Left colon (tissue), 2 donors: ENCODE data around the gene ARVCF. TPM values are rescaled to one million over a fixed set of nuclear protein-coding genes. Genes with fewer than 3 reads are reported as not detected.

Source experiments
- ATAC-seq: fragments of 200-7000 bp; cut with Tn5 transposase; one replicate; pipeline ENCODE4 v1.9.1; 2020; ENCODE audit warnings: mild to moderate bottlenecking, moderate library complexity
- DNase-seq, 2 donors: peaks; one replicate each; pipeline ENCODE4 v3.0.0-alpha.2; 2020
- intact Hi-C, 2 donors: fragments of 100-400 bp; cut with DNase I in 1 of 2; cut with micrococcal nuclease in 1 of 2; formaldehyde crosslinking; loops; one replicate each; pipeline versions ENCODE4 v1.11.2 to v1.14.0; 2022; cut with DNase I, micrococcal nuclease
- long read RNA-seq: library from polyadenylated mRNA; unstranded; transcript quantifications from one replicate; pipeline ENCODE4 v2.0.0, GENCODE V29; 2021
- total RNA-seq, 2 donors: library from RNA; stranded (reverse); fragmentation: NEBNext Ultra II Directional; extraction: Animal tissue kit (Norgen Biotek cat#: 25700); gene quantifications; one replicate each; pipeline ENCODE4 v1.2.1, GENCODE V29; 2021
- donor health status: DM: no; HTN: no; CAD: no.
- donor health status: DM: yes; HTN: yes; CAD: no.

The ARVCF gene, protein sequence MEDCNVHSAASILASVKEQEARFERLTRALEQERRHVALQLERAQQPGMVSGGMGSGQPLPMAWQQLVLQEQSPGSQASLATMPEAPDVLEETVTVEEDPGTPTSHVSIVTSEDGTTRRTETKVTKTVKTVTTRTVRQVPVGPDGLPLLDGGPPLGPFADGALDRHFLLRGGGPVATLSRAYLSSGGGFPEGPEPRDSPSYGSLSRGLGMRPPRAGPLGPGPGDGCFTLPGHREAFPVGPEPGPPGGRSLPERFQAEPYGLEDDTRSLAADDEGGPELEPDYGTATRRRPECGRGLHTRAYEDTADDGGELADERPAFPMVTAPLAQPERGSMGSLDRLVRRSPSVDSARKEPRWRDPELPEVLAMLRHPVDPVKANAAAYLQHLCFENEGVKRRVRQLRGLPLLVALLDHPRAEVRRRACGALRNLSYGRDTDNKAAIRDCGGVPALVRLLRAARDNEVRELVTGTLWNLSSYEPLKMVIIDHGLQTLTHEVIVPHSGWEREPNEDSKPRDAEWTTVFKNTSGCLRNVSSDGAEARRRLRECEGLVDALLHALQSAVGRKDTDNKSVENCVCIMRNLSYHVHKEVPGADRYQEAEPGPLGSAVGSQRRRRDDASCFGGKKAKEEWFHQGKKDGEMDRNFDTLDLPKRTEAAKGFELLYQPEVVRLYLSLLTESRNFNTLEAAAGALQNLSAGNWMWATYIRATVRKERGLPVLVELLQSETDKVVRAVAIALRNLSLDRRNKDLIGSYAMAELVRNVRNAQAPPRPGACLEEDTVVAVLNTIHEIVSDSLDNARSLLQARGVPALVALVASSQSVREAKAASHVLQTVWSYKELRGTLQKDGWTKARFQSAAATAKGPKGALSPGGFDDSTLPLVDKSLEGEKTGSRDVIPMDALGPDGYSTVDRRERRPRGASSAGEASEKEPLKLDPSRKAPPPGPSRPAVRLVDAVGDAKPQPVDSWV
- 10 to 100 TPM; 12.2 to 13.0 TPM for total RNA-seq
- long read RNA-seq, partial matches to known transcripts = 3 of 5 reads
- long read RNA-seq, other reads (novel, unspliced or antisense) = 2 of 5 reads

DNA sequence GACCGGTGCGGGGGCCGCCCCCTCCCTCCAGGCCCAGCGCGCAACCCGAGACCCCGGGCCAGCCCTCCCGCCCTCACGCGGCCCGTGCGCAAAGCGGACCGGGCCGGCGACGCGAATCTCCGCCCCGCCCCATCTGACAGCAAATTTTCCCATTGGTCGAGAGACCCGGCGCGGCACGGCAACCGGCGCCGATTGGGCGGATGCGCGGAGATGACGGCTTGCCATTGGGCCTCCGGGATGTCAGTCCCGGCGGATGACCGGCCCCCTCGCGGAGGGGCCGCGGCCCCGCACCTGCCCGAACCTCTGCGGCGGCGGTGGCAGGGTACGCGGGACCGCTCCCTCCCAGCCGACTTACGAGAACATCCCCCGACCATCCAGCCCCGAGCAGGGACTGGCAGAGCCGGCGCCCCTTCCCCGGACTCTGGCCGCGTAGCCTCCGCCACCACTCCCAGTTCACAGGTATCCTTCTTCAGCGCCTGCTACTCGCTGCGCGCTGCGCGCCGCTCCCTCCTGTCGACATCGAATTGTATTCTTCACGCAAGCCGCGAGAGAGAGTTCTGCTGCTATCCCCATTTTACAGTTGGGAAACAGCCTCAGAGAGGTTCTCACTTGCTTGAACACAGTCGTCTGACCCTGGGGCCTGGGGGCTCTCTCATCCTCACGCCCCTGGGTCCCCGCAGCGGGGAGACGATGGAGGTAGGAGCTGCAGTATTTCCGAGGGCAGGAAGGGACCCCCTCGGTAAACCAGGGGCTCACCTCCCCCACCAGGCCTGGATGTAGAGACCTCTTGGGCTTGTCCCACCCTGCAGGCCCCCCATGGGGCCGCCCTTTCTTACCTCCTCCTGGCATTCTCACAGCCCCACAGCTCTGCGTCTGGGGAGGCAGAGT, at the start of gene ARVCF:
ARVCF (minus strand) TSS at position 90 of the 888 bp plus-strand sequence. CDS start 26,029 bp downstream, outside the sequence.
- DNase-seq (peak; percentile 90 to 93), ATAC-seq (peak; percentile 68)
- intact Hi-C loops = loop anchor here in 1 of 2 donors (10.0 kb wide), 1 partner anchor 52 kb away; no protein-coding TSS in a partner anchor

DNA sequence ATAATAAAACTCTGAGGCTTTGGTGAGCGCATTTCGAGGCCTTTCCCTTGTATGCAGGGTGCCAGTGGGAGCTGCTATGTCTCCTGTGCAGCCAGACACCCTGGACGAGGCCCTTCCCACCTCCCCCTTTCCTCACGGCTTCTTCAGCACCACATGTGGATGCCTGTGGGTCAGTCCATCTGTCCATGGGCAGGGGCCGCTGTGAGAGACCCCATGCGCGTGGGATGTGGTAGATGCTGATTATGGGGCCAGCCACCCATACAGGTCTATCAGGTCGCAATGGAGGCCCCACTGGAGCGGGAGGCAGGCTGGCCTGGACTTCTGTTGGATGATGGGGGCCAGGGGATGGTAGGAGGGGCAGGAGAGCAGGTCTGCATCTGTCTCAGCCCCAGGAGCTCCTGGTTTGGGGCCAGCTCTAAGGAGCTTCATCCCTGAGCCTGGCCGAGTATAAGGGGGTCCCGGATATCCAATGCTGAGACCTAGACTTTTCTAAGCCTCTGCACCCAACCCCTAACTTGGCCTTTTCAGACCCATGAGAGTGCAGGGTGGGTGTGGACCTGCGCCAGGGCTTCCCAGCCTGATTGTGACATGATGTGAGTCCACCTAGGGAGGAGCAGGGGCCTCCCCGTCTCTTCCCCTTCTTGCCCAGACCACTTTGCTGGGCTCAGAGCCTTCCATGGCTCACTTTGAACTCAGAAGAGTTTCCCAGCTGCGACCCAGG, 49.4 kb upstream of the ARVCF start:
- intact Hi-C loops = no loop called here
- ATAC-seq = no peak
- no peak for DNase-seq

DNA sequence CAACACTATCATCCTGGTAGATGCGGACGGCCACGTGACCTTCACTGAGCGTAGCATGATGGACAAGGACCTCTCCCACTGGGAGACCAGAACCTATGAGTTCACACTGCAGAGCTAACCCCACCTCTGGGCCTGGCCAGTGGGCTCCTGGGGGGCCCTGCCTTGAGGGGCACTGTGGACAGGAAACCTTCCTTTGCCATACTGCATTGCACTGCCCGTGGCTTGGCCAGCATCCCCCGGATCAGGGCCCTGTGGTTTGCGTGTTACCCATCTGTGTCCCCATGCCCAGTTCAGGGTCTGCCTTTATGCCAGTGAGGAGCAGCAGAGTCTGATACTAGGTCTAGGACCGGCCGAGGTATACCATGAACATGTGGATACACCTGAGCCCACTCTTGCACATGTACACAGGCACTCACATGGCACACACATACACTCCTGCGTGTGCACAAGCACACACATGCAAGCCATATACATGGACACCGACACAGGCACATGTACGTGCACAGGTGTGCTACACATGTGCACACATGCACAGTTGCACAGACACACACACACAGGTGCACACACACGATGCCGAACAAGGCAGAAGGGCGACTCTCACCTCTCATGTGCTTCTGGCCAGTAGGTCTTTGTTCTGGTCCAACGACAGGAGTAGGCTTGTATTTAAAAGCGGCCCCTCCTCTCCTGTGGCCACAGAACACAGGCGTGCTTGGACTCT, 48.1 kb upstream of the ARVCF start:
- ATAC-seq = no peak
- DNase-seq = no peak
- intact Hi-C loops = no loop called here

- no peak for DNase-seq
- ATAC-seq = no peak
- intact Hi-C loops = no loop called here
These were observed 47.5 kb upstream of the ARVCF start for GRCh38 chr22:20064140-20064480.

DNA sequence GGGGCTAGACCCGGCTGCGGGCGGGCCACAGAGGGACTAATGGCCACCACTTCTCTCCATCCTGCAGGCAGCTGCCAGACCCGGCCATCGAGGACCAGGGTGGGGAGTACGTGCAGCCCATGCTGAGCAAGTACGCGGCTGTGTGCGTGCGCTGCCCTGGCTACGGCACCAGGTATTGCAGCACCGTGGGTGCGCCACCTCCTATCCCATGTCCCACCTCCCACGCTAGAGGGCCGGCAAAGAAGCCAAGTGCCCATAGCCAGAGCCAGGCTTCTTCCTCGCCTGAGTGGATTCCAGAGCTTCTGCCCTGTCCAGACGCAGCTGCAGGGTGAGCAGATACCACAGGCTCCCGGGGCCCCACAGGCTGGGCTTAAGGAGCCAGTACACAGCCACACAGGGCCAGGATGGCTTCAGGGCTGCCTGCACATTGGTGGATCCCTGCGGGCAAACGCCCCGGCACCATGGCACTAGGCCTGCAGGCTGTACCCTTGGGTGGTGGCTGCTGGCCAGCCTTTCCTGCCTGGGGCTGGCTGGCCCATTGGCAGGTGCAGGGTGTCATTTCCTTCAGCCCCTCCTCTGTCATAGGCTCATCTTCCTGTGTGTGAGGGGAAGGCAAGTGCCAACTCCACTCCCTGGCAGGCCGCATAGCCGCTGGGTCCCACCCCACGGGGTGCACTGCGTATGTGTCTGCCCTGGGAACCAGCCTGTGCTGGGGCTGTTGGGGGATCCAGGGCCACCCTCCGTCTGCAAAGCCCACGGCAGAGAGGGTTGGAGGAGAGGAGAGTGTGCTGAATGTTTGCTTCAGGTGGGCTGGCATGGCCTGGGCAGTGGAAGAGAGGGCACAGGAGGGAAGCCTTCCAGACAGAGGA, 46.9 kb upstream of the ARVCF start:
- intact Hi-C loops = no loop called here
- no peak for DNase-seq
- ATAC-seq = peak; percentile 7

- intact Hi-C loops = no loop called here
- DNase-seq (no peak), ATAC-seq (no peak)
These were observed 46.1 kb upstream of the ARVCF start for GRCh38 chr22:20062766-20063083.

DNA sequence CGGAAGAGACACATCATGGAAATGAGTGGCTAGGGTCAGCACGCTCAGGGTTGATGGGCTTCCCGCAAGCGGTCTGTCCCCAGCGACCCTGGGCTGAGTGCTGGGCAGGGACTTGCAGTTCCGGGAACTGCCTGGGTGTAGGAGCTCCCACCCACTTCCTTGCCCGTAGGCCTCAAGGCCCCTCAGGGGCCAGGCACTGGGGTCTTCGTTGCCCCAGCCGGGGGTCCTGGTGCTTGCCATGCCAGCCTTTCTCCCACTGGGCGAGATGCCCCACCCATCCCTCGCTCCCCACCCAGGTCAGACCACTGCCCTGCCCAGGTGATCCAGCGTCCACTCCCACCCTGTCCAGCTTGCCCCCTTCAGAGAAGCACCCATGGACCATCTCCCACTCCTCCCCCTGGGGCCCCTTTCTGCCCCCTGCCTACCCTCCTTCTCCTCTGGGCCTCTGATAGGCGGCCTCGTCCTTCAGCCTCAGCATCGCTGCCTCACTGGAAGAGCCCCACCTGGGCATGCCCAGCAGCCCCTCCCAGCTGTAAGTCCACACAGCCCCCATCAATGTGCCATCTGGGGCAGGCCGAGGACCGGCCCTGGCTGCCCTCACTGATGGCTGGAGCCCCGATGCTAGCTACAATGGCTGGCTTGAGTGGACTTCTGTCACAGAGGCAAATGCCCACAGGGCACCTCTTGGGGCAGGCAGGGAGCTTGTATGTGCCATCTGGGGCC, 45.6 kb upstream of the ARVCF start:
- DNase-seq (no peak), ATAC-seq (no peak)
- intact Hi-C loops = no loop called here

DNA sequence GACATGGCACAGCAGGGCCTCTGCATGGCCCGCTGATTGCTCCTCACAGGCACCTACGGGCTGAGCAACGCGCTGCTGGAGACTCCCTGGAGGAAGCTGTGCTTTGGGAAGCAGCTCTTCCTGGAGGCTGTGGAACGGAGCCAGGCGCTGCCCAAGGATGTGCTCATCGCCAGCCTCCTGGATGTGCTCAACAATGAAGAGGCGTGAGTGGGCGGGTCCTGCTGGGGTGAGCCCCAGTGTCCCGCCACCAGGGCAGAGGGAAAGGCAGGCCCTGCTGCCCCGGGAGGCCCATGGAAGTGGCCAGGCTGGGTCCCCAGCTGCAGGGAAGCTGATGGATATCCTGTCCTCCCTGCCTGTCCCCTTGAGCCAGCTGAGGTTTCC, 44.8 kb upstream of the ARVCF start:
- ATAC-seq = no peak
- no peak for DNase-seq
- intact Hi-C loops = no loop called here

DNA sequence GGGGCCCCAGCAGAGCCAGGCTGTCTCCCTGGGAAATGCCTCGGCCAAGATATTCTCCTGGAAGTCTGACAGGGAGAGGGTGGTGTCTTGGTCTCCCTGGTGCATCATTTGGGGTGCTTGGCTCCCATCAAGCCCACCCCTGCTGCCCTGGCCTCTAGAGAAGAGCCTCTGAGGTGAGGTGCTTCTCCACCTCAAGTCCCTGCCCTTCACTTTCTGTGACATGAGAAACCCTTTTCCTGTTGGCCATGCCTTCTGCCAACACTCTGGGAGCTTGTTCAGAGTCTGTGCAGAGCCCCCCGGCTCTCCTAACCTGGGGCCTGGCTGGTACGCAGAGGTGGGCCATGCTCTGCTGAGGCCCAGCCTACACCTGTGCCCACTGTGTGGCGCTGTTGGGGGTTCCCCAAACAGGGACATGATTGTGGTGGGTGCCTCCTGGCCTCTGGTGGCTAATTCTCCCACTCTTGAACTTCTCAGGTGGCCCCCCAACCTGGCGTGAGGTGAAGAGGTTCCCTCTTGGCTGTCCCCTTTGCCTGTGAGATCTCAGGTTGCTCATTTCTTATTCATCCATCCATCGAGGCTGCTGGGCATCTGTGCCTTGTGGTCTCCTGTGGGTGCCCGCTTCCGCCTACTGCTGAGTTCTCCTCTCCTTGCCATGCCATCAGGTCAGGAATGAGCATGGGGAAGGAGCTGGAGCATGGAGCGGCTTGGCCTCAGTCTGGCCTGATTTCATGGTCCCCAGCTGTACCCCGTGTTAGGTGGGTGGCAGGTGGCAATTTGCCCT, 44.3 kb upstream of the ARVCF start:
- no peak for DNase-seq
- no peak for ATAC-seq
- intact Hi-C loops = no loop called here

GRCh38 chr22:20058989-20059770, 42.6 kb upstream of the ARVCF start:
- DNase-seq (no peak), ATAC-seq (no peak)
- intact Hi-C loops = no loop called here

- DNase-seq (no peak), ATAC-seq (no peak)
- intact Hi-C loops = no loop called here
These were observed 41.1 kb upstream of the ARVCF start for GRCh38 chr22:20057596-20058268.

- ATAC-seq (no peak), DNase-seq (no peak)
- intact Hi-C loops = no loop called here
These were observed 40.2 kb upstream of the ARVCF start for GRCh38 chr22:20056696-20057386.

GRCh38 chr22:20056161-20056560, 39.5 kb upstream of the ARVCF start:
- no peak for ATAC-seq
- no peak for DNase-seq
- intact Hi-C loops = no loop called here

GRCh38 chr22:20055654-20056053, 39.0 kb upstream of the ARVCF start:
- DNase-seq = no peak
- ATAC-seq = no peak
- intact Hi-C loops = no loop called here
